ENCODE data around the gene CSTF3.
A peak's percentile ranks its signal among the peaks of the same experiment; 100 is the strongest.
"Not testable (repeated sequence)": the region's sequence is repeated elsewhere in the genome, so short reads cannot be mapped to it uniquely, and the experiment has no call there.

The CSTF3 gene

GRCh38 chr11:33052231-33052630 lies 109.0 kb downstream of the CSTF3 start:
- Histone ChIP-seq H3K27ac (ENCODE audit: low read depth, low read length) (no peak overlapping the region), H3K79me2 (ENCODE audit: control insufficient read depth, insufficient read depth, low read length) (no peaks in the 10 kb centered on the region), H3K4me2 (ENCODE audit: low read length) (no peak overlapping the region), H3K27me3 (ENCODE audit: insufficient read depth, low read length, poor library complexity) (no peaks in the 10 kb centered on the region), H3K56ac (ENCODE audit: low read length) (no peak overlapping the region), H3K79me1 (ENCODE audit: low read length) (no peaks in the 10 kb centered on the region), H3K4ac (ENCODE audit: low read depth, low read length) (no peak overlapping the region), H3K4me3 (ENCODE audit: low read length) (no peak overlapping the region), H3K18ac (ENCODE audit: low read length) (no peak overlapping the region), H2BK15ac (replicated peaks; ENCODE audit: low read depth) (no peak overlapping the region), H4K5ac (ENCODE audit: low read length) (no peak overlapping the region), H2BK120ac (ENCODE audit: low read depth, low read length) (no peak overlapping the region), H3K23ac (ENCODE audit: low read length) (no peak overlapping the region), H3K9ac (ENCODE audit: low read length) (no peak overlapping the region), H3K36me3 (ENCODE audit: control insufficient read depth, insufficient read depth, low read length) (no peaks in the 10 kb centered on the region), H2BK5ac (ENCODE audit: low read length) (no peak overlapping the region), H2AK5ac (ENCODE audit: low read length) (no peak overlapping the region), H4K8ac (ENCODE audit: low read depth, low read length) (no peak overlapping the region), H3K4me1 (ENCODE audit: control insufficient read depth, low read depth, low read length) (no peaks in the 10 kb centered on the region)
- no CpG with 5 or more reads among the region's 2 CpGs for WGBS (ENCODE audit: extremely low coverage, insufficient coverage, low lambda C conversion rate)
- DNase-seq, result no peak

GRCh38 chr11:33049565-33050408 lies 111.5 kb downstream of the CSTF3 start:
- H3K27ac ChIP-seq (ENCODE audit: low read depth, low read length), result peak overlapping the region; percentile 73
- H4K5ac ChIP-seq (ENCODE audit: low read length); H3K9ac ChIP-seq (ENCODE audit: low read length); H4K8ac ChIP-seq (ENCODE audit: low read depth, low read length); H2BK5ac ChIP-seq (ENCODE audit: low read length); H3K18ac ChIP-seq (ENCODE audit: low read length); H3K4me3 ChIP-seq (ENCODE audit: low read length); H3K4ac ChIP-seq (ENCODE audit: low read depth, low read length); H3K4me2 ChIP-seq (ENCODE audit: low read length); H2BK15ac ChIP-seq (replicated peaks; ENCODE audit: low read depth); H3K79me2 ChIP-seq (ENCODE audit: control insufficient read depth, insufficient read depth, low read length); H3K36me3 ChIP-seq (ENCODE audit: control insufficient read depth, insufficient read depth, low read length); H3K4me1 ChIP-seq (ENCODE audit: control insufficient read depth, low read depth, low read length); H3K79me1 ChIP-seq (ENCODE audit: low read length); H2BK120ac ChIP-seq (ENCODE audit: low read depth, low read length); H2AK5ac ChIP-seq (ENCODE audit: low read length); H3K23ac ChIP-seq (ENCODE audit: low read length); H3K27me3 ChIP-seq (ENCODE audit: insufficient read depth, low read length, poor library complexity): not testable (repeated sequence)
- peak; percentile 94 for DNase-seq
- no CpG with 5 or more reads among the region's 3 CpGs for WGBS (ENCODE audit: extremely low coverage, insufficient coverage, low lambda C conversion rate)
- H3K56ac ChIP-seq (ENCODE audit: low read length), result peak overlapping the region; percentile 34

GRCh38 chr11:33048701-33049100 lies 112.6 kb downstream of the CSTF3 start:
- not testable (repeated sequence) for H4K8ac ChIP-seq (ENCODE audit: low read depth, low read length); H3K9ac ChIP-seq (ENCODE audit: low read length); H3K56ac ChIP-seq (ENCODE audit: low read length); H3K27me3 ChIP-seq (ENCODE audit: insufficient read depth, low read length, poor library complexity); H3K79me2 ChIP-seq (ENCODE audit: control insufficient read depth, insufficient read depth, low read length); H3K79me1 ChIP-seq (ENCODE audit: low read length); H4K5ac ChIP-seq (ENCODE audit: low read length); H3K4me1 ChIP-seq (ENCODE audit: control insufficient read depth, low read depth, low read length); H3K4me2 ChIP-seq (ENCODE audit: low read length); H3K4ac ChIP-seq (ENCODE audit: low read depth, low read length); H2BK15ac ChIP-seq (replicated peaks; ENCODE audit: low read depth); H3K36me3 ChIP-seq (ENCODE audit: control insufficient read depth, insufficient read depth, low read length); H2AK5ac ChIP-seq (ENCODE audit: low read length); H3K4me3 ChIP-seq (ENCODE audit: low read length); DNase-seq; H2BK120ac ChIP-seq (ENCODE audit: low read depth, low read length)
- Histone ChIP-seq H2BK5ac (ENCODE audit: low read length) (peak overlapping the region; percentile 78), H3K27ac (ENCODE audit: low read depth, low read length) (peak overlapping the region; percentile 73), H3K23ac (ENCODE audit: low read length) (peak overlapping the region; percentile 45), H3K18ac (ENCODE audit: low read length) (peak overlapping the region; percentile 60)
- no CpG with 5 or more reads among the region's 6 CpGs for WGBS (ENCODE audit: extremely low coverage, insufficient coverage, low lambda C conversion rate)

- H3K79me1 ChIP-seq (ENCODE audit: low read length), result no peaks in the 10 kb centered on the region
- H2BK5ac ChIP-seq (ENCODE audit: low read length), result no peak overlapping the region
- no peak overlapping the region for H3K4ac ChIP-seq (ENCODE audit: low read depth, low read length)
- no peak overlapping the region for H3K4me3 ChIP-seq (ENCODE audit: low read length)
- H2AK5ac ChIP-seq (ENCODE audit: low read length), result no peak overlapping the region
- H4K8ac ChIP-seq (ENCODE audit: low read depth, low read length), result no peak overlapping the region
- WGBS (ENCODE audit: extremely low coverage, insufficient coverage, low lambda C conversion rate), result no CpG with 5 or more reads among the region's 8 CpGs
- H3K9ac ChIP-seq (ENCODE audit: low read length), result no peak overlapping the region
- H3K4me2 ChIP-seq (ENCODE audit: low read length), result no peak overlapping the region
- H3K4me1 ChIP-seq (ENCODE audit: control insufficient read depth, low read depth, low read length), result no peaks in the 10 kb centered on the region
- no peak overlapping the region for H3K27ac ChIP-seq (ENCODE audit: low read depth, low read length)
- H2BK120ac ChIP-seq (ENCODE audit: low read depth, low read length), result no peak overlapping the region
- H3K79me2 ChIP-seq (ENCODE audit: control insufficient read depth, insufficient read depth, low read length), result no peaks in the 10 kb centered on the region
- peaks cover 2% of the 10 kb centered on the region for H3K36me3 ChIP-seq (ENCODE audit: control insufficient read depth, insufficient read depth, low read length)
- H4K5ac ChIP-seq (ENCODE audit: low read length), result no peak overlapping the region
- H3K18ac ChIP-seq (ENCODE audit: low read length), result no peak overlapping the region
- no peak overlapping the region for H3K23ac ChIP-seq (ENCODE audit: low read length)
- H3K56ac ChIP-seq (ENCODE audit: low read length), result no peak overlapping the region
- H2BK15ac ChIP-seq (replicated peaks; ENCODE audit: low read depth), result no peak overlapping the region
- no peaks in the 10 kb centered on the region for H3K27me3 ChIP-seq (ENCODE audit: insufficient read depth, low read length, poor library complexity)
- DNase-seq, result peak; percentile 35
Measured at GRCh38 chr11:33045551-33046255, 115.6 kb downstream of the CSTF3 start.

DNA sequence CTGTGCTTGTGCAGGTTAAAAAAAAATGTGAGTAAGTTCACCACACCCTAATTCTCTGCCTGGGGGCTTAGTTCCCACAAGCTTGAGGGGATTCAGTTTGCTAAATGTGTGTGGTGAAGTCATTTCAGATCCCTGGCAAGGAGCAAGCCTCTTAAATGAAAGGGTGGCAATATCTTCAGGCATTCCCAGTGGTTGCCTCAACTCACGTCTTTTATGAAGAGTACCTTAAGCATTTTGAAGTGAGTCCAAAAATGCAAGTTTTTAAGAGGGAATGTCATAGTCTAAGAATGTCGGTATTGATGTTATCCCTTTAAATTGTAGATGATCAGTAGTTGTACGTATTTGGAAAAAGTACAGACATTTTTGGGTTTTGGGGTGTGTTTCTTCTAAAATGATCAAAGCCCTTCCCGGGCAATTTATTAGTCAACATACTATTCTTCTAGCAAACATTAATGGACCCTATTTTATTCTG lies 117.0 kb downstream of the CSTF3 start:
- no peak overlapping the region for H3K18ac ChIP-seq (ENCODE audit: low read length)
- no peaks in the 10 kb centered on the region for H3K4me1 ChIP-seq (ENCODE audit: control insufficient read depth, low read depth, low read length)
- H2BK15ac ChIP-seq (replicated peaks; ENCODE audit: low read depth), result no peak overlapping the region
- no peak overlapping the region for H3K9ac ChIP-seq (ENCODE audit: low read length)
- H4K5ac ChIP-seq (ENCODE audit: low read length), result no peak overlapping the region
- no peak overlapping the region for H3K4ac ChIP-seq (ENCODE audit: low read depth, low read length)
- H2BK120ac ChIP-seq (ENCODE audit: low read depth, low read length), result no peak overlapping the region
- H3K4me3 ChIP-seq (ENCODE audit: low read length), result no peak overlapping the region
- WGBS (ENCODE audit: extremely low coverage, insufficient coverage, low lambda C conversion rate), result no CpG with 5 or more reads among the region's 4 CpGs
- no peak overlapping the region for H3K23ac ChIP-seq (ENCODE audit: low read length)
- no peaks in the 10 kb centered on the region for H3K79me1 ChIP-seq (ENCODE audit: low read length)
- H3K27me3 ChIP-seq (ENCODE audit: insufficient read depth, low read length, poor library complexity), result no peaks in the 10 kb centered on the region
- no peak overlapping the region for H3K27ac ChIP-seq (ENCODE audit: low read depth, low read length)
- DNase-seq, result no peak
- no peak overlapping the region for H2BK5ac ChIP-seq (ENCODE audit: low read length)
- H3K79me2 ChIP-seq (ENCODE audit: control insufficient read depth, insufficient read depth, low read length), result no peaks in the 10 kb centered on the region
- no peak overlapping the region for H4K8ac ChIP-seq (ENCODE audit: low read depth, low read length)
- H3K36me3 ChIP-seq (ENCODE audit: control insufficient read depth, insufficient read depth, low read length), result peaks cover 2% of the 10 kb centered on the region
- H3K56ac ChIP-seq (ENCODE audit: low read length), result no peak overlapping the region
- H2AK5ac ChIP-seq (ENCODE audit: low read length), result no peak overlapping the region
- no peak overlapping the region for H3K4me2 ChIP-seq (ENCODE audit: low read length)
